ENCODE measurements around the gene TCAP. TPM values are rescaled to one million over a fixed set of nuclear protein-coding genes. Genes with fewer than 3 reads are reported as not detected.
"Not testable (repeated sequence)": the region's sequence is repeated elsewhere in the genome, so short reads cannot be mapped to it uniquely, and the experiment has no call there.

Gene TCAP
- total RNA-seq, 2 experiments from 2014 or later = 0.82 to 0.95 TPM

DNA sequence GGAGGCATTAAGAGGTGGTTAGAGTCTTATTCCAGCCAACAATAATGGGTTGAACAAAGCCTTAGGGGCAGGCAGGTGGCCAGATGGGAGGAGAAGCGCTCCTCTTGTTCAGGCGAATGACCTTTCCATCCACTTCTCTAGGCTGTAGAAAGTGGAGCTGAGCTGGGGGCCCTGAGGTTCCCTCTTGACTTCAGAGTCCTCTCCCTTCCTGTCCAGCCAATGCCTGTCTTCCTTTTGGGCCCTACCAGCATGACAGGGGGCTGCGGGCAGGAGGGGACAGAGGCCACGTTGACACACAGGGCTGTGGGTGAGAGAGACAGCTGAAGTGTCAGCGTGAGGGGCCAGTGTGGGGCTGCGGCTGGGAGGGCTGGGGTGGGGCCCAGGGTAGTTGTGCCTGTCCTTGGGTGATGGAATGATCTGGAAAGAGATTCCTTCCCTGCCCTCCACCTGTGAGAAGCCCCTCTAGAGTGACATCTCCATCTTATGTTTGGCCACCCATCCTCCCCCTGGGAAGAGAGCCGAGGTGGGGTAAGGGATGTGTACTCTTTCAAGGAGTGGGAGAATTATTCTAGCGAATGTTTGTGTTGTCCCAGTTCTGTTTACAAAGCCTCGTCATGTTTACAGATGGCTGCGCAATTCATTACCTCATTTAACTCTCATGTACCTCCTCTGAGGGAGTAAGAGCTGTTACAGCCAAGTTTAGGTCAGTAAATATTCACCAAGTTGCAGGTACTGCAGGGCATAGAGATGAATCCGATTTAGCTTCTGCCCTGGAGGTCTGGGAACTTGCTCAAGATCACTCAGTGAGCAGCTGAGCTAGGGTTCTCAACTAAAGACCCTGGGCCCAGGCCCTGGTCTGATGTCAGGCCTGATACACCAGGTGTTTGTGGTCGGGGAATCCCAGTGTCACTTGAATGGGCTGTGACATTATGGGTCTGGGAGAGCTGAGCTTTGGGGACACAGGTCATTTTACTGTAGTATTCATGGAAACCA, 38.0 kb downstream of the TCAP start:
- H3K4me1 Mint-ChIP-seq = peaks cover 14% of the 10 kb centered on the region
- no peak for DNase-seq
- peaks cover 24% of the 10 kb centered on the region for H3K27me3 Mint-ChIP-seq
- ChIA-PET POLR2A (interaction anchor here (0.5 kb wide), 1 partner anchor 23 kb away, joined by 4 read pairs; no protein-coding TSS in a partner anchor), CTCF (interaction anchor here (0.5 kb wide), 1 partner anchor 432 kb away, joined by 4 read pairs; no protein-coding TSS in a partner anchor)
- H3K9me3 Mint-ChIP-seq (ENCODE audit: low read depth) = no peaks in the 10 kb centered on the region
- intact Hi-C loops (cut with DNase I, micrococcal nuclease) = no loop called here
- no peaks in the 10 kb centered on the region for H3K36me3 Mint-ChIP-seq (ENCODE audit: low read depth)
- no peak overlapping the region for H3K27ac Mint-ChIP-seq
- no peak for ATAC-seq
- H3K4me3 Mint-ChIP-seq = no peak overlapping the region

GRCh38 chr17:39703913-39704312, 38.8 kb downstream of the TCAP start:
- CTCF ChIA-PET = interaction anchor here (0.5 kb wide), 1 partner anchor 433 kb away, joined by 4 read pairs; no protein-coding TSS in a partner anchor
- Mint-ChIP-seq H3K4me1 (peaks cover 14% of the 10 kb centered on the region), H3K27me3 (peaks cover 23% of the 10 kb centered on the region), H3K9me3 (ENCODE audit: low read depth) (no peaks in the 10 kb centered on the region), H3K4me3 (no peak overlapping the region), H3K27ac (no peak overlapping the region), H3K36me3 (ENCODE audit: low read depth) (no peaks in the 10 kb centered on the region)
- DNase-seq = no peak
- POLR2A ChIA-PET = no interaction called here
- intact Hi-C loops (cut with DNase I, micrococcal nuclease) = no loop called here
- no peak for ATAC-seq

DNA sequence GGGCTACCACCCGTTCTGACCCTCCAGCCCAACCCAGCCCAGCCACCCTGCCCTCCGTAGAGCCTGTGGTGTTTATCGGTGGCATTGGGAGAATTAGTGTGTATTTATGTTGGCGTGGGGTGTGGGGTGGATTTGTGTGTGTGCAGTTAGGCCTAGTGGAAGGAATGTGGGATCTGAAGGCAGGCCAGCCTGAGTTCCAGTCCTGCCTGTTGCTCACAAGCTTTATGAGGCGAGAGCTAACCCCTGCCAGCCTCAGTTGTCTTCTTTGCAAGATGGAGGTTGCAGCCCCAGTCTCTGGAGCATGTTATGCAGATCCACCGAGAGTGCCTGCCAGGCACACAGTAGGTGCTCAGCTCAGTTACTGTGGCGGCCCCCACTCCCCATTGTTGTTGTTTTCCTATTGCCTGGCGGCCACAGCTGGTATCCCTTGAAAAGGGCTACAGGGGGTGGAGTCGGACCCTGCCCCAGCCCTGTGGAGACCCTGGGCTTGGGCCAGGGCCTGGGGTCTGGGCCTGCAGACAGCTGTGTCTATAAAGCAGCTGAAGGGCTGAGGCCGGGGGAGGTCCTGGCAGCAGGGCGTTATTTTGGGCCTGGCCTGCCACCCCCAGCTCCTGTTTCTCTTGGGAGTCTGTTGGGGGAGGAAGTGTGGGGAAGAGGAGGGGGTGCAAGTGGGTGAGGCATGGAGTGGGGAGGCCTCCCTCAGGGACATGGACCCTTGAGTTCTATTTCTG, 39.8 kb downstream of the TCAP start:
- H3K27me3 Mint-ChIP-seq = peaks cover 13% of the 10 kb centered on the region
- ChIA-PET POLR2A (no interaction called here), CTCF (no interaction called here)
- intact Hi-C loops (cut with DNase I, micrococcal nuclease) = no loop called here
- no peak overlapping the region for H3K4me3 Mint-ChIP-seq
- peaks cover 10% of the 10 kb centered on the region for H3K4me1 Mint-ChIP-seq
- H3K27ac Mint-ChIP-seq = no peak overlapping the region
- DNase-seq = no peak
- H3K36me3 Mint-ChIP-seq (ENCODE audit: low read depth) = no peaks in the 10 kb centered on the region
- ATAC-seq = no peak
- H3K9me3 Mint-ChIP-seq (ENCODE audit: low read depth) = no peaks in the 10 kb centered on the region

DNA sequence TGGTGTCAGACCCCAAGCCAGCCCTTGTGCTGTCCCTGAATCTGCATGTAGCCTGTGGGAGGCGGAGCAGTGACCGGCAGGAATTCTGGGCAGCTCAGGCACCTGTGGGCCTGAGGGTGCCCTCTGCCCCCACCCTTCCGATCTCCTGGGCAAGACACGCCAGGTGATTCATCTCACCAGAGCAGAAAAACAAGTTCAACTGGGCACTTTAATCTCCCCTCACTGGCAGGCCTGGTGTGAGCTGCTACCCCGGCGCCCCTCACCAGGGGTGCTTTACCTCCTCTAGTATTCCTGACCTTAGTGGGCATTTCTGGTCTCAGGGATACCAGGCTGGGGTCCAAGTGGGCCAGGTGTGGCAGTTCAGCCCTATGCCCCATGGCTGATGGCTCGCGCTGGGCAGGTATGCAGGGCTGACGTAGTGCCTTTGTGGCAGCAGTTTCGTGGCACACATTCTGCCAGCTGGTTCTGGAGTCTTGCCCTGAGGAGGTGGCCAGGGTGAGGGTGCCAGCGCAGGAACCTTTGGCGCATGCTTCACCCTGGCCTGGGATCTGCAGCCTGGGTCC, 40.7 kb downstream of the TCAP start:
- H3K27ac Mint-ChIP-seq = no peak overlapping the region
- intact Hi-C loops (cut with DNase I, micrococcal nuclease) = no loop called here
- no peak overlapping the region for H3K4me3 Mint-ChIP-seq
- H3K9me3 Mint-ChIP-seq (ENCODE audit: low read depth) = no peaks in the 10 kb centered on the region
- ATAC-seq (no peak), DNase-seq (no peak)
- CTCF ChIA-PET = no interaction called here
- peaks cover 10% of the 10 kb centered on the region for H3K4me1 Mint-ChIP-seq
- peaks cover 9% of the 10 kb centered on the region for H3K27me3 Mint-ChIP-seq
- POLR2A ChIA-PET = no interaction called here
- no peaks in the 10 kb centered on the region for H3K36me3 Mint-ChIP-seq (ENCODE audit: low read depth)

GRCh38 chr17:39706383-39706782, 41.2 kb downstream of the TCAP start:
- Mint-ChIP-seq H3K27me3 (peaks cover 4% of the 10 kb centered on the region), H3K9me3 (ENCODE audit: low read depth) (no peaks in the 10 kb centered on the region), H3K36me3 (ENCODE audit: low read depth) (no peaks in the 10 kb centered on the region), H3K4me1 (peaks cover 10% of the 10 kb centered on the region), H3K27ac (no peak overlapping the region), H3K4me3 (no peak overlapping the region)
- intact Hi-C loops (cut with DNase I, micrococcal nuclease) = no loop called here
- ChIA-PET CTCF (no interaction called here), POLR2A (no interaction called here)
- DNase-seq (no peak), ATAC-seq (no peak)

- Mint-ChIP-seq H3K4me1 (peaks cover 10% of the 10 kb centered on the region), H3K9me3 (ENCODE audit: low read depth) (no peaks in the 10 kb centered on the region), H3K36me3 (ENCODE audit: low read depth) (no peaks in the 10 kb centered on the region), H3K27me3 (no peaks in the 10 kb centered on the region), H3K4me3 (no peak overlapping the region), H3K27ac (peak overlapping the region; percentile 56)
- POLR2A ChIA-PET = no interaction called here
- CTCF ChIA-PET = no interaction called here
- ATAC-seq = peak; percentile 58
- DNase-seq = no peak
- intact Hi-C loops (cut with DNase I, micrococcal nuclease) = no loop called here
Measured at GRCh38 chr17:39706921-39707337, 41.8 kb downstream of the TCAP start.

GRCh38 chr17:39709319-39709997, 44.3 kb downstream of the TCAP start:
- no peak overlapping the region for H3K4me3 Mint-ChIP-seq
- no peaks in the 10 kb centered on the region for H3K27me3 Mint-ChIP-seq
- peaks cover 10% of the 10 kb centered on the region for H3K4me1 Mint-ChIP-seq
- DNase-seq (no peak), ATAC-seq (no peak)
- ChIA-PET POLR2A (no interaction called here), CTCF (no interaction called here)
- intact Hi-C loops (cut with DNase I, micrococcal nuclease) = no loop called here
- no peak overlapping the region for H3K27ac Mint-ChIP-seq
- H3K36me3 Mint-ChIP-seq (ENCODE audit: low read depth) = no peaks in the 10 kb centered on the region
- no peaks in the 10 kb centered on the region for H3K9me3 Mint-ChIP-seq (ENCODE audit: low read depth)

DNA sequence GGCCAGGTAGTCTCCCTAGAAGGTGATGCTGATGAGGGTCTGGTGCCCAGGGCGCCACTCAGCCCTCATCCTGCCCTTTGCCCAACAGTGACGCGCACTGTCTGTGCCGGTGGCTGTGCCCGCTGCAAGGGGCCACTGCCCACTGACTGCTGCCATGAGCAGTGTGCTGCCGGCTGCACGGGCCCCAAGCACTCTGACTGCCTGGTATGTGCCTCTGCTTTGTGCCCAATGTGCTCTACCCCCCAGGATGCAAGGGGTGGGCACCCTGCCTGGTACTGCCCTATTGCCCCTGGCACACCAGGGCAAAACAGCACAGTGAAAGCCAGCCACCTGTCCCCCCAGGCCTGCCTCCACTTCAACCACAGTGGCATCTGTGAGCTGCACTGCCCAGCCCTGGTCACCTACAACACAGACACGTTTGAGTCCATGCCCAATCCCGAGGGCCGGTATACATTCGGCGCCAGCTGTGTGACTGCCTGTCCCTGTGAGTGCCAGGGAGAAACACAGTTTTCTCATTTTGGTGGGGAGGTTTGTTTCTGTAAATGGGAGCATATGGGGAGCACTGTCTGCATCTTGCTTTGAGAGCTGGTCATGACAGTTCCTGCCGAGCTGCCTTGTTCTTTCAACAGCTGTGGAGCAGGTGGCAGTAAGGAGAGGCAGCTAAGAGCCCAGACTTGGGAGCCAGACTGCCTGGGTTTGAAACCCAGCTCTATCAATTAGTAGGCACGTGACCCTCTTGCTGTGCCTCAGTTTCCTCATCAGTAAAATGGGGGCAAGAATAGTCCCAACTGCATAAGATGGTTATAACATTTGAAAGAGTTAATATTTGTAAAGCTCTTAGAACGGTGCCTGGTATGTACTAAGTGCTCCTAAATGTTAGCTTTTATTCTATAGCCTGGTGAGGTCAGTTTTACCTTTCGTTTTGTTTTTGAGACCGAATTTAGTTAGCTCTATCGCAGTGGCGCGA, 45.1 kb downstream of the TCAP start:
- ATAC-seq (no peak), DNase-seq (no peak)
- ChIA-PET CTCF (interaction anchor here (0.9 to 1.7 kb wide), 4 partner anchors 10 to 89 kb away, joined by 3 to 5 read pairs (median 3); no protein-coding TSS in a partner anchor), POLR2A (interaction anchor here (0.8 kb wide), 1 partner anchor 10 kb away, joined by 5 read pairs; no protein-coding TSS in a partner anchor)
- H3K27ac Mint-ChIP-seq = no peak overlapping the region
- H3K4me3 Mint-ChIP-seq = no peak overlapping the region
- H3K27me3 Mint-ChIP-seq = no peaks in the 10 kb centered on the region
- H3K4me1 Mint-ChIP-seq = peaks cover 10% of the 10 kb centered on the region
- H3K36me3 Mint-ChIP-seq (ENCODE audit: low read depth) = no peaks in the 10 kb centered on the region
- intact Hi-C loops (cut with DNase I, micrococcal nuclease) = no loop called here
- no peaks in the 10 kb centered on the region for H3K9me3 Mint-ChIP-seq (ENCODE audit: low read depth)

- H3K36me3 Mint-ChIP-seq (ENCODE audit: low read depth); H3K9me3 Mint-ChIP-seq (ENCODE audit: low read depth); ATAC-seq; H3K4me3 Mint-ChIP-seq; DNase-seq; H3K27ac Mint-ChIP-seq; H3K27me3 Mint-ChIP-seq; intact Hi-C loops (cut with DNase I, micrococcal nuclease): not testable (repeated sequence)
- POLR2A ChIA-PET = interaction anchor here (0.8 kb wide), 1 partner anchor 9 kb away, joined by 5 read pairs; no protein-coding TSS in a partner anchor
- CTCF ChIA-PET = interaction anchor here (0.9 to 1.7 kb wide), 4 partner anchors 10 to 89 kb away, joined by 3 to 5 read pairs (median 3); no protein-coding TSS in a partner anchor
- peaks cover 10% of the 10 kb centered on the region for H3K4me1 Mint-ChIP-seq
Measured at GRCh38 chr17:39711071-39711470, 45.9 kb downstream of the TCAP start.

GRCh38 chr17:39711851-39712250, 46.7 kb downstream of the TCAP start:
- ChIA-PET POLR2A (no interaction called here), CTCF (interaction anchor here (1.7 kb wide), 1 partner anchor 87 kb away, joined by 3 read pairs; no protein-coding TSS in a partner anchor)
- Mint-ChIP-seq H3K27ac (no peak overlapping the region), H3K4me1 (peaks cover 8% of the 10 kb centered on the region), H3K36me3 (ENCODE audit: low read depth) (no peaks in the 10 kb centered on the region), H3K4me3 (no peak overlapping the region), H3K9me3 (ENCODE audit: low read depth) (no peaks in the 10 kb centered on the region), H3K27me3 (no peaks in the 10 kb centered on the region)
- intact Hi-C loops (cut with DNase I, micrococcal nuclease) = no loop called here
- ATAC-seq (no peak), DNase-seq (no peak)

Data from activated CD4-positive, alpha-beta T cell treated with anti-CD3 and anti-CD28 coated beads for 36 hours (primary cell).